ENCODE measurements around the gene BRMS1L. TPM values are rescaled to one million over a fixed set of nuclear protein-coding genes. Genes with fewer than 3 reads are reported as not detected.

BRMS1L gene
- total RNA-seq, 2 donors from 2014 or later = 5.5 to 10.2 TPM

- Histone ChIP-seq H3K27me3 (no peaks in the 10 kb centered on the region), H3K9me3 (no peaks in the 10 kb centered on the region), H3K4me1 (no peaks in the 10 kb centered on the region), H3K4me3 (no peak overlapping the region), H3K36me3 (no peaks in the 10 kb centered on the region), H3K27ac (no peak overlapping the region)
- TF ChIP-seq CTCF (IDR thresholded peaks at IDR 0.05) = no peak
- no peak for DNase-seq (ENCODE audit: low spot score)
Observed at GRCh38 chr14:35789651-35790050, 36.5 kb upstream of the BRMS1L start.

GRCh38 chr14:35797796-35798195 is 28.3 kb upstream of the BRMS1L start:
- no peaks in the 10 kb centered on the region for H3K4me1 ChIP-seq
- TF ChIP-seq CTCF (IDR thresholded peaks at IDR 0.05) = no peak

GRCh38 chr14:35806006-35806907 is 19.9 kb upstream of the BRMS1L start:
- DNase-seq (ENCODE audit: low spot score) = no peak
- H3K27me3 ChIP-seq = no peaks in the 10 kb centered on the region
- H3K36me3 ChIP-seq = no peaks in the 10 kb centered on the region
- peaks cover 0 to 28% of the 10 kb centered on the region in 2 donors for H3K4me1 ChIP-seq
- H3K4me3 ChIP-seq = no peak overlapping the region
- H3K9me3 ChIP-seq = no peaks in the 10 kb centered on the region
- H3K27ac ChIP-seq = no peak overlapping the region
- TF ChIP-seq CTCF (IDR thresholded peaks at IDR 0.05) = no peak

More at GRCh38 chr14:35797796-35798195, 28.3 kb upstream of the BRMS1L start:
- H3K27ac ChIP-seq = no peak overlapping the region
- DNase-seq (ENCODE audit: low spot score) = no peak
- no peaks in the 10 kb centered on the region for H3K9me3 ChIP-seq
- H3K36me3 ChIP-seq = no peaks in the 10 kb centered on the region
- H3K4me3 ChIP-seq = no peak overlapping the region
- no peaks in the 10 kb centered on the region for H3K27me3 ChIP-seq

- no peaks in the 10 kb centered on the region for H3K9me3 ChIP-seq
- TF ChIP-seq CTCF (IDR thresholded peaks at IDR 0.05) = no peak
- H3K36me3 ChIP-seq = no peaks in the 10 kb centered on the region
- H3K4me1 ChIP-seq = peaks cover 0 to 28% of the 10 kb centered on the region in 2 donors
- H3K4me3 ChIP-seq = peak overlapping the region; percentile 75 to 78
- no peak for DNase-seq (ENCODE audit: low spot score)
- no peaks in the 10 kb centered on the region for H3K27me3 ChIP-seq
- H3K27ac ChIP-seq = peak overlapping the region in 1 of 2 donors; percentile 90
Observed at GRCh38 chr14:35807131-35807961, 18.8 kb upstream of the BRMS1L start.

- Histone ChIP-seq H3K9me3 (no peaks in the 10 kb centered on the region), H3K27me3 (no peaks in the 10 kb centered on the region), H3K36me3 (no peaks in the 10 kb centered on the region), H3K4me3 (peak overlapping the region; percentile 75 to 78), H3K27ac (peak overlapping the region; percentile 90 to 95), H3K4me1 (peaks cover 0 to 28% of the 10 kb centered on the region in 2 donors)
- no peak for TF ChIP-seq CTCF (IDR thresholded peaks at IDR 0.05)
- DNase-seq (ENCODE audit: low spot score) = no peak
Observed at GRCh38 chr14:35808076-35808637, 18.0 kb upstream of the BRMS1L start.

Data from right atrium auricular region (tissue), 2 donors.